SK-N-SH treated with all-trans-retinoic acid at 6 μM for 48 hours (cell line): ENCODE measurements around the gene LMTK2.

Source experiments
- ATAC-seq: fragments of 200-7000 bp; cut with Tn5 transposase; 3 replicates; pipeline ENCODE4 v1.9.1; 2020; ENCODE audit warnings: mild to moderate bottlenecking, moderate library complexity
- BACH2 ChIP-seq: fragments of 250-450 bp; sonication (Bioruptor Pico); IDR thresholded peaks from 2 replicates; pipeline ENCODE4 v1.9.0; 2021; ENCODE audit warnings: mild to moderate bottlenecking, borderline replicate concordance
- CSDC2 ChIP-seq: fragments of 250-450 bp; sonication (Bioruptor Pico); IDR thresholded peaks from 2 replicates; pipeline ENCODE4 v1.5.0; 2020; ENCODE audit warnings: mild to moderate bottlenecking, moderate library complexity
- ESRRG ChIP-seq: fragments of 250-450 bp; sonication (Bioruptor Pico); IDR thresholded peaks from 2 replicates; pipeline ENCODE4 v1.6.1; 2021; ENCODE audit warnings: mild to moderate bottlenecking
- ISL1 ChIP-seq: fragments of 250-450 bp; sonication (Bioruptor Pico); IDR thresholded peaks from 2 replicates; pipeline ENCODE4 v2.1.2; 2022; ENCODE audit warnings: mild to moderate bottlenecking, moderate library complexity
- OSR1 ChIP-seq: fragments of 250-450 bp; sonication (Bioruptor Pico); IDR thresholded peaks from 2 replicates; pipeline ENCODE4 v1.8.0; 2022; ENCODE audit warnings: moderate library complexity, mild to moderate bottlenecking, inconsistent platforms
- PPARA ChIP-seq: fragments of 250-450 bp; sonication (Bioruptor Pico); IDR thresholded peaks from 2 replicates; pipeline ENCODE4 v1.5.0; 2020; ENCODE audit warnings: mild to moderate bottlenecking, borderline replicate concordance
- SNAI2 ChIP-seq: fragments of 250-450 bp; sonication (Bioruptor Pico); IDR thresholded peaks from 2 replicates; pipeline ENCODE4 v1.5.0; 2020; ENCODE audit warnings: mild to moderate bottlenecking, moderate library complexity
- TOX ChIP-seq: fragments of 250-450 bp; sonication (Bioruptor Pico); IDR thresholded peaks from 2 replicates; pipeline ENCODE4 v1.8.0; 2021; ENCODE audit warnings: mild to moderate bottlenecking, moderate library complexity, borderline replicate concordance
- TSHZ2 ChIP-seq: fragments of 250-450 bp; sonication (Bioruptor Pico); IDR thresholded peaks from 2 replicates; pipeline ENCODE4 v1.5.0; 2020; ENCODE audit warnings: mild to moderate bottlenecking, moderate library complexity
- ZC3H10 ChIP-seq: fragments of 250-450 bp; sonication (Bioruptor Pico); IDR thresholded peaks from 2 replicates; pipeline ENCODE4 v1.5.1; 2021; ENCODE audit warnings: mild to moderate bottlenecking, moderate library complexity
- ZNF565 ChIP-seq: fragments of 450-650 bp; formaldehyde crosslinking; conservative IDR thresholded peaks from 2 replicates; pipeline ENCODE4 v1.5.0; 2020; ENCODE audit warnings: low read depth, mild to moderate bottlenecking, moderate library complexity
- ZNF8 ChIP-seq: fragments of 450-650 bp; formaldehyde crosslinking; IDR thresholded peaks from 2 replicates; pipeline ENCODE4 v1.5.0; 2020; ENCODE audit warnings: mild to moderate bottlenecking, moderate library complexity
- TF ChIP-seq, protein P1 (sequence below): fragments of 250-450 bp; sonication (Bioruptor Pico); IDR thresholded peaks from 2 replicates; pipeline ENCODE4 v1.8.0; 2021; ENCODE audit warnings: low read depth, mild to moderate bottlenecking, moderate library complexity, borderline replicate concordance
- TF ChIP-seq, protein P2 (sequence below): fragments of 250-450 bp; sonication (Bioruptor Pico); IDR thresholded peaks from 2 replicates; pipeline ENCODE4 v1.5.1; 2021; ENCODE audit warnings: mild to moderate bottlenecking, moderate library complexity

The LMTK2 gene

GRCh38 chr7:98185101-98185500, 78.4 kb downstream of the LMTK2 start:
- ATAC-seq = no peak
- TF ChIP-seq, protein P1, sequence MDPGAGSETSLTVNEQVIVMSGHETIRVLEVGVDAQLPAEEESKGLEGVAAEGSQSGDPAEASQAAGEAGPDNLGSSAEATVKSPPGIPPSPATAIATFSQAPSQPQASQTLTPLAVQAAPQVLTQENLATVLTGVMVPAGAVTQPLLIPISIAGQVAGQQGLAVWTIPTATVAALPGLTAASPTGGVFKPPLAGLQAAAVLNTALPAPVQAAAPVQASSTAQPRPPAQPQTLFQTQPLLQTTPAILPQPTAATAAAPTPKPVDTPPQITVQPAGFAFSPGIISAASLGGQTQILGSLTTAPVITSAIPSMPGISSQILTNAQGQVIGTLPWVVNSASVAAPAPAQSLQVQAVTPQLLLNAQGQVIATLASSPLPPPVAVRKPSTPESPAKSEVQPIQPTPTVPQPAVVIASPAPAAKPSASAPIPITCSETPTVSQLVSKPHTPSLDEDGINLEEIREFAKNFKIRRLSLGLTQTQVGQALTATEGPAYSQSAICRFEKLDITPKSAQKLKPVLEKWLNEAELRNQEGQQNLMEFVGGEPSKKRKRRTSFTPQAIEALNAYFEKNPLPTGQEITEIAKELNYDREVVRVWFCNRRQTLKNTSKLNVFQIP (CRISPR knock-in tag) = no peak
- TF ChIP-seq SNAI2 (CRISPR knock-in tag) = no peak
- no peak for TF ChIP-seq CSDC2 (CRISPR knock-in tag)
- TF ChIP-seq PPARA (CRISPR knock-in tag) = no peak

GRCh38 chr7:98186452-98187137, 79.9 kb downstream of the LMTK2 start:
- peak; percentile 94 for ATAC-seq
- TF ChIP-seq BACH2 (CRISPR knock-in tag) (no peak), SNAI2 (CRISPR knock-in tag) (no peak), ESRRG (CRISPR knock-in tag) (no peak), TOX (CRISPR knock-in tag) (no peak), TSHZ2 (CRISPR knock-in tag) (no peak)

GRCh38 chr7:98187138-98187502, 80.5 kb downstream of the LMTK2 start:
- ATAC-seq = peak; percentile 70
- TF ChIP-seq ZC3H10 (CRISPR knock-in tag) = no peak
- TF ChIP-seq TOX (CRISPR knock-in tag) = peak; percentile 47; the same call in 1 of the 2 replicates

DNA sequence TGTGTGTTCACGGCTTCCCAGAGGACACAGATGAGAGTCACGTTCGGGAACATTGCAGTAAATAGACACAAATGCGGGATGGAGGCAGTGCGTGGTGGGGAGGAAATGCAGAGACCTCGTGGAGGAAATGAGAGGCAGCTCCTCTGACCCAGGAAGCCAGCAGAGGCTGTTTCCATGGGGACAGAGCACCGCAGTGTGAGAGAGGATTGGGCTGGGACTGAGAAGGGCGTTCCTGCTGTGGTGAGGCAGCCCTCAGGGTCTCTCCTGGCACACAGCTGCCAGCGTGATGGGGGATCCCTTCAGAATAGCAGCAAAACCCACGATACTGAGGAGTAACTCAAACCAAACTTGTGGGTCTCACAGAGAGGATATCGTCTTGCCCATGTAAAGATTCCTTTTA, 82.9 kb downstream of the LMTK2 start:
- ATAC-seq = no peak
- TF ChIP-seq ISL1 = no peak
- TF ChIP-seq TOX (CRISPR knock-in tag) = no peak

DNA sequence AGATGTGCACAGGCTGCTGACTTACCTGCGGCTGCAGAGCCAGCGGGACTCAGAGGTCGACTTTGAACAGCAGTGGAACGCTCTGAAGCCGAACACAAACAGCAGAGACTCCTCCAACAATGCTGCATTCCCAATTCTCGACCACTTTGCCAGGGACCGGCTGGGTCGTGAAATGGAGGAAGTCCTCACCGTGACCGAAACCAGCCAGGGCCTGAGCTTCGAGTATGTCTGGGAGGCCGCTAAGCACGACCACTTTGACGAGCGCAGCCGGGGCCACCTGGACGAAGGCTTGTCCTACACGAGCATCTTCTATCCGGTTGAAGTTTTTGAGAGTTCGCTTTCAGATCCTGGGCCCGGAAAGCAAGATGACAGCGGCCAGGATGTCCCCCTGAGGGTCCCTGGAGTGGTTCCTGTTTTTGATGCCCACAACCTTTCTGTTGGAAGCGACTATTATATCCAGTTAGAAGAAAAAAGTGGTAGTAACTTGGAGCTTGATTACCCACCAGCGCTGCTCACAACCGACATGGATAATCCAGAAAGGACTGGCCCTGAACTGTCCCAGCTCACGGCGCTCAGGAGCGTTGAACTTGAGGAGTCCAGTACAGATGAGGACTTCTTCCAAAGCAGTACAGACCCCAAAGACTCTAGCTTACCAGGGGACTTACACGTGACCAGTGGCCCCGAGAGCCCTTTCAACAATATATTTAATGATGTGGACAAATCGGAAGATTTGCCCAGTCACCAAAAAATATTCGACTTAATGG, 85.2 kb downstream of the LMTK2 start:
- no peak for TF ChIP-seq ZNF8 (CRISPR knock-in tag)
- TF ChIP-seq, protein P1 (CRISPR knock-in tag) = no peak
- TF ChIP-seq ZNF565 (CRISPR knock-in tag) = no peak
- TF ChIP-seq ESRRG (CRISPR knock-in tag) = no peak
- TF ChIP-seq OSR1 (CRISPR knock-in tag) = no peak
- TF ChIP-seq BACH2 (CRISPR knock-in tag) = no peak
- TF ChIP-seq SNAI2 (CRISPR knock-in tag) = no peak
- TF ChIP-seq, protein P2, sequence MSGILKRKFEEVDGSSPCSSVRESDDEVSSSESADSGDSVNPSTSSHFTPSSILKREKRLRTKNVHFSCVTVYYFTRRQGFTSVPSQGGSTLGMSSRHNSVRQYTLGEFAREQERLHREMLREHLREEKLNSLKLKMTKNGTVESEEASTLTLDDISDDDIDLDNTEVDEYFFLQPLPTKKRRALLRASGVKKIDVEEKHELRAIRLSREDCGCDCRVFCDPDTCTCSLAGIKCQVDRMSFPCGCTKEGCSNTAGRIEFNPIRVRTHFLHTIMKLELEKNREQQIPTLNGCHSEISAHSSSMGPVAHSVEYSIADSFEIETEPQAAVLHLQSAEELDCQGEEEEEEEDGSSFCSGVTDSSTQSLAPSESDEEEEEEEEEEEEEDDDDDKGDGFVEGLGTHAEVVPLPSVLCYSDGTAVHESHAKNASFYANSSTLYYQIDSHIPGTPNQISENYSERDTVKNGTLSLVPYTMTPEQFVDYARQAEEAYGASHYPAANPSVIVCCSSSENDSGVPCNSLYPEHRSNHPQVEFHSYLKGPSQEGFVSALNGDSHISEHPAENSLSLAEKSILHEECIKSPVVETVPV (CRISPR knock-in tag) = no peak
- no peak for TF ChIP-seq PPARA (CRISPR knock-in tag)
- ATAC-seq = no peak
